ENCODE results near the gene C1QL4.

- no peak for TF ChIP-seq CTCF (IDR thresholded peaks at IDR 0.05; ENCODE audit: insufficient read depth, low read length)
- TF ChIP-seq GABPA (IDR thresholded peaks at IDR 0.05; ENCODE audit: low read depth): no peak
- no peak for TF ChIP-seq SPI1 (IDR thresholded peaks at IDR 0.05; ENCODE audit: borderline replicate concordance, low read depth)
Measured at GRCh38 chr12:49330631-49331379, 6.2 kb downstream of the C1QL4 start.
